ENCODE measurements around the gene ENTPD1.

The ENTPD1 gene

GRCh38 chr10:95756041-95756761 lies at the start of gene ENTPD1:
ENTPD1 (plus strand) TSS chr10:95756163; CDS start chr10:95756240, 77 bp downstream.
- no peaks in the 10 kb centered on the region for H3K79me2 ChIP-seq (ENCODE audit: low read length)
- H3K9me3 ChIP-seq (replicated peaks; ENCODE audit: insufficient read depth, low read length), result no peaks in the 10 kb centered on the region
- no peak within 1 kb of the TSS for H3K4me3 ChIP-seq (ENCODE audit: low read length)
- H4K20me1 ChIP-seq (ENCODE audit: insufficient read depth, low read length), result no peaks in the 10 kb centered on the region
- H3K36me3 ChIP-seq (replicated peaks; ENCODE audit: insufficient read depth, low read length), result no peaks in the 10 kb centered on the region
- peaks cover 12% of the 10 kb centered on the region for H3K4me1 ChIP-seq (ENCODE audit: low read length)
- TF ChIP-seq EZH2 (optimal IDR thresholded peaks at IDR 0.05; ENCODE audit: low read depth, low read length), result no peak
- TF ChIP-seq EZH2phosphoT487 (IDR thresholded peaks at IDR 0.05; ENCODE audit: low read length), result no peak
- TF ChIP-seq CTCF (IDR thresholded peaks at IDR 0.05; ENCODE audit: low read length), result no peak
- no peak within 1 kb of the TSS for H3K4me2 ChIP-seq (ENCODE audit: low read depth, low read length)
- no peak for DNase-seq
- no peak within 1 kb of the TSS; the same call in 1 of the 2 replicates for H2AFZ ChIP-seq (ENCODE audit: low read length)
- H3K27ac ChIP-seq (ENCODE audit: low read length), result no peak within 1 kb of the TSS
- no peak within 1 kb of the TSS for H3K9ac ChIP-seq (ENCODE audit: low read length)
- peaks cover 6% of the 10 kb centered on the region; the same call in 1 of the 2 replicates for H3F3A ChIP-seq (ENCODE audit: insufficient read depth, low read length)
- no peaks in the 10 kb centered on the region for H3K27me3 ChIP-seq (replicated peaks; ENCODE audit: insufficient read depth, low read length)
- no peaks in the 10 kb centered on the region for H3K9me2 ChIP-seq (replicated peaks; ENCODE audit: insufficient read depth, low read length)

GRCh38 chr10:95706573-95706972 lies 49.4 kb upstream of the ENTPD1 start:
- no peaks in the 10 kb centered on the region for H3K36me3 ChIP-seq (replicated peaks; ENCODE audit: insufficient read depth, low read length)

GRCh38 chr10:95706990-95707389 lies 49.0 kb upstream of the ENTPD1 start:
- TF ChIP-seq CTCF (IDR thresholded peaks at IDR 0.05; ENCODE audit: low read length) (no peak), EZH2phosphoT487 (IDR thresholded peaks at IDR 0.05; ENCODE audit: low read length) (no peak), EZH2 (optimal IDR thresholded peaks at IDR 0.05; ENCODE audit: low read depth, low read length) (no peak)
- Histone ChIP-seq H3K9me3 (replicated peaks; ENCODE audit: insufficient read depth, low read length) (no peaks in the 10 kb centered on the region), H3K79me2 (ENCODE audit: low read length) (no peaks in the 10 kb centered on the region)

More at GRCh38 chr10:95706573-95706972, 49.4 kb upstream of the ENTPD1 start:
- DNase-seq, result no peak
- no peaks in the 10 kb centered on the region for H3K9me3 ChIP-seq (replicated peaks; ENCODE audit: insufficient read depth, low read length)
- peaks cover 9% of the 10 kb centered on the region; the same call in 1 of the 2 replicates for H3K4me1 ChIP-seq (ENCODE audit: low read length)
- H3K79me2 ChIP-seq (ENCODE audit: low read length), result no peaks in the 10 kb centered on the region
- H3F3A ChIP-seq (ENCODE audit: insufficient read depth, low read length), result no peaks in the 10 kb centered on the region
- no peak overlapping the region for H3K27ac ChIP-seq (ENCODE audit: low read length)
- no peaks in the 10 kb centered on the region for H3K27me3 ChIP-seq (replicated peaks; ENCODE audit: insufficient read depth, low read length)
- H2AFZ ChIP-seq (ENCODE audit: low read length), result no peak overlapping the region
- H3K4me3 ChIP-seq (ENCODE audit: low read length), result no peak overlapping the region
- H3K9me2 ChIP-seq (replicated peaks; ENCODE audit: insufficient read depth, low read length), result no peaks in the 10 kb centered on the region
- no peak overlapping the region for H3K9ac ChIP-seq (ENCODE audit: low read length)
- no peak overlapping the region for H3K4me2 ChIP-seq (ENCODE audit: low read depth, low read length)
- TF ChIP-seq EZH2phosphoT487 (IDR thresholded peaks at IDR 0.05; ENCODE audit: low read length) (no peak), CTCF (IDR thresholded peaks at IDR 0.05; ENCODE audit: low read length) (no peak), EZH2 (optimal IDR thresholded peaks at IDR 0.05; ENCODE audit: low read depth, low read length) (no peak)
- H4K20me1 ChIP-seq (ENCODE audit: insufficient read depth, low read length), result no peaks in the 10 kb centered on the region

More at GRCh38 chr10:95706990-95707389, 49.0 kb upstream of the ENTPD1 start:
- H3K27ac ChIP-seq (ENCODE audit: low read length), result no peak overlapping the region
- no peaks in the 10 kb centered on the region for H3K36me3 ChIP-seq (replicated peaks; ENCODE audit: insufficient read depth, low read length)
- H3K27me3 ChIP-seq (replicated peaks; ENCODE audit: insufficient read depth, low read length), result no peaks in the 10 kb centered on the region
- H3K4me3 ChIP-seq (ENCODE audit: low read length), result no peak overlapping the region
- H3K9me2 ChIP-seq (replicated peaks; ENCODE audit: insufficient read depth, low read length), result no peaks in the 10 kb centered on the region
- DNase-seq, result no peak
- H3K4me1 ChIP-seq (ENCODE audit: low read length), result peaks cover 9% of the 10 kb centered on the region; the same call in 1 of the 2 replicates
- no peak overlapping the region for H3K9ac ChIP-seq (ENCODE audit: low read length)
- H4K20me1 ChIP-seq (ENCODE audit: insufficient read depth, low read length), result no peaks in the 10 kb centered on the region
- no peak overlapping the region for H2AFZ ChIP-seq (ENCODE audit: low read length)
- no peaks in the 10 kb centered on the region for H3F3A ChIP-seq (ENCODE audit: insufficient read depth, low read length)
- no peak overlapping the region for H3K4me2 ChIP-seq (ENCODE audit: low read depth, low read length)

Data from MM.1S (cell line).